Measurements from ENCODE around the gene MRPL27.

The MRPL27 gene

GRCh38 chr17:50331085-50331791, 41.7 kb downstream of the MRPL27 start:
- DNase-seq (ENCODE audit: low read depth), result peak; percentile 36
- H3K4me3 ChIP-seq (ENCODE audit: low read depth, low read length), result no peak overlapping the region
- TF ChIP-seq, protein P1, sequence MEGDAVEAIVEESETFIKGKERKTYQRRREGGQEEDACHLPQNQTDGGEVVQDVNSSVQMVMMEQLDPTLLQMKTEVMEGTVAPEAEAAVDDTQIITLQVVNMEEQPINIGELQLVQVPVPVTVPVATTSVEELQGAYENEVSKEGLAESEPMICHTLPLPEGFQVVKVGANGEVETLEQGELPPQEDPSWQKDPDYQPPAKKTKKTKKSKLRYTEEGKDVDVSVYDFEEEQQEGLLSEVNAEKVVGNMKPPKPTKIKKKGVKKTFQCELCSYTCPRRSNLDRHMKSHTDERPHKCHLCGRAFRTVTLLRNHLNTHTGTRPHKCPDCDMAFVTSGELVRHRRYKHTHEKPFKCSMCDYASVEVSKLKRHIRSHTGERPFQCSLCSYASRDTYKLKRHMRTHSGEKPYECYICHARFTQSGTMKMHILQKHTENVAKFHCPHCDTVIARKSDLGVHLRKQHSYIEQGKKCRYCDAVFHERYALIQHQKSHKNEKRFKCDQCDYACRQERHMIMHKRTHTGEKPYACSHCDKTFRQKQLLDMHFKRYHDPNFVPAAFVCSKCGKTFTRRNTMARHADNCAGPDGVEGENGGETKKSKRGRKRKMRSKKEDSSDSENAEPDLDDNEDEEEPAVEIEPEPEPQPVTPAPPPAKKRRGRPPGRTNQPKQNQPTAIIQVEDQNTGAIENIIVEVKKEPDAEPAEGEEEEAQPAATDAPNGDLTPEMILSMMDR (IDR thresholded peaks at IDR 0.05; ENCODE audit: insufficient read depth, low read depth, low read length, missing control alignments), result no peak

DNA sequence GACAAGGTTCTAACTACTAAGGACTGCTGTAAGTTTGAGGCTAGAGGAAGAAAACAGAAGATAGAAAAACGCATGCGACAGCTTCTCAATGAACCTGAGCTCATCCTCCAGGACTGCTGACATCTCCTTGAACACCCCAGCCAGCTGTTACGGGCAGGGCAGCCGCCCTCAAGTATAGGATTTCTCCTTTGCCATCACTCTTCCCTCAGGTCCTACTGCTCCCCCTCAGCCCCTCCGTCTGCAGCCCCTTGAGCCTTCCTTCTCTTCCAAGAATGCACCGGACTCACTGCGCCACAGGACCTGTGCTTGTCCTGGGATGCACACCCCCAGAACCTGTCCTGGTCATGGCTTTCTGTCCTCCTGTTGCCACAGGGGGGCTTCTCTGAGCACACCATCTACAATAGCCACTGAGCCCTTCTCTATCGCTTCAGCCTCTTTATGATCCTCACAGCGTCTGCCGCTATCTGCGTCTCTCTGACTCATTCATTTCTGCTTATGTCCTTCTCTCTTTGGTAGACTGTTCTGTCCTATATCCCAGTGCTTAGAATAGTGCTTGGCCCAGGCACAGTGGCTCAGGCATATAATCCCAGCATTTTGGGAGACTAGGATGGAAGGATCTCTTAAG, 42.7 kb downstream of the MRPL27 start:
- no peak for DNase-seq (ENCODE audit: low read depth)
- H3K4me3 ChIP-seq (ENCODE audit: low read depth, low read length), result no peak overlapping the region
- TF ChIP-seq, protein P1 (IDR thresholded peaks at IDR 0.05; ENCODE audit: insufficient read depth, low read depth, low read length, missing control alignments), result no peak

GRCh38 chr17:50329716-50330115, 43.3 kb downstream of the MRPL27 start:
- no peak for DNase-seq (ENCODE audit: low read depth)
- no peak overlapping the region for H3K4me3 ChIP-seq (ENCODE audit: low read depth, low read length)
- TF ChIP-seq, protein P1 (IDR thresholded peaks at IDR 0.05; ENCODE audit: insufficient read depth, low read depth, low read length, missing control alignments), result no peak

GRCh38 chr17:50328363-50329325, 44.3 kb downstream of the MRPL27 start:
- H3K4me3 ChIP-seq (ENCODE audit: low read depth, low read length), result no peak overlapping the region
- DNase-seq (ENCODE audit: low read depth), result no peak
- TF ChIP-seq, protein P1 (IDR thresholded peaks at IDR 0.05; ENCODE audit: insufficient read depth, low read depth, low read length, missing control alignments), result no peak

- no peak overlapping the region for H3K4me3 ChIP-seq (ENCODE audit: low read depth, low read length)
- TF ChIP-seq, protein P1 (IDR thresholded peaks at IDR 0.05; ENCODE audit: insufficient read depth, low read depth, low read length, missing control alignments), result no peak
- peak; percentile 41 for DNase-seq (ENCODE audit: low read depth)
Measured at GRCh38 chr17:50326831-50327364, 46.1 kb downstream of the MRPL27 start.

GRCh38 chr17:50325906-50326305, 47.1 kb downstream of the MRPL27 start:
- TF ChIP-seq, protein P1 (IDR thresholded peaks at IDR 0.05; ENCODE audit: insufficient read depth, low read depth, low read length, missing control alignments), result no peak
- no peak for DNase-seq (ENCODE audit: low read depth)
- no peak overlapping the region for H3K4me3 ChIP-seq (ENCODE audit: low read depth, low read length)
